Smooth muscle cell (in vitro differentiated cells): ENCODE results near the gene PRKCE. TPM values are rescaled to one million over a fixed set of nuclear protein-coding genes. Genes with fewer than 3 reads are reported as not detected.

ENCODE experiments used
- DNase-seq: peaks from one replicate; lab custom pipeline; 2025; ENCODE audit not compliant: unreplicated experiment; lab: John Stamatoyannopoulos, UW
- H2AFZ ChIP-seq: fragments of 200-600 bp; sonication (generic); 2 replicates; pipeline ENCODE4 v1.6.0; 2016; ENCODE audit warnings: antibody characterized with exemption, low read depth, mild to moderate bottlenecking
- H3F3A ChIP-seq: fragments of 200-600 bp; sonication (generic); 2 replicates; pipeline ENCODE4 v1.6.0; 2017; ENCODE audit warnings: antibody characterized with exemption, low read depth
- H3K27ac ChIP-seq: fragments of 200-600 bp; sonication (generic); 2 replicates; pipeline ENCODE4 v1.5.1; 2016; ENCODE audit warnings: low read depth, mild to moderate bottlenecking
- H3K27me3 ChIP-seq: fragments of 200-600 bp; sonication (generic); 2 replicates; pipeline ENCODE4 v1.6.1; 2016; ENCODE audit warnings: low read depth, mild to moderate bottlenecking
- H3K36me3 ChIP-seq: fragments of 200-600 bp; sonication (generic); 2 replicates; pipeline ENCODE4 v1.5.1; 2016; ENCODE audit warnings: low read depth
- H3K4me1 ChIP-seq: fragments of 200-600 bp; sonication (generic); 2 replicates; pipeline ENCODE4 v1.5.1; 2016; ENCODE audit warnings: low read depth
- H3K4me2 ChIP-seq: fragments of 200-600 bp; sonication (generic); 2 replicates; pipeline ENCODE4 v1.6.0; 2016; ENCODE audit warnings: mild to moderate bottlenecking
- H3K4me3 ChIP-seq: fragments of 200-600 bp; sonication (generic); 2 replicates; pipeline ENCODE4 v1.5.1; 2016; ENCODE audit warnings: mild to moderate bottlenecking
- H3K79me2 ChIP-seq: fragments of 200-600 bp; sonication (generic); 2 replicates; pipeline ENCODE4 v1.6.0; 2016; ENCODE audit warnings: low read depth, mild to moderate bottlenecking
- H3K9ac ChIP-seq: fragments of 200-600 bp; sonication (generic); 2 replicates; pipeline ENCODE4 v1.6.0; 2016; ENCODE audit warnings: low read depth
- H3K9me3 ChIP-seq: fragments of 200-600 bp; sonication (generic); replicated peaks from 2 replicates; pipeline ENCODE4 v1.5.1; 2016; ENCODE audit warnings: low read depth
- H4K20me1 ChIP-seq: fragments of 200-600 bp; sonication (generic); 2 replicates; pipeline ENCODE4 v1.6.0; 2016; ENCODE audit warnings: low read depth
- WGBS: methylation state at CpG from one replicate; pipeline ENCODE4 v1.1.7; 2016; ENCODE audit warnings: low lambda C conversion rate; 5-methylcytosine and 5-hydroxymethylcytosine counted together
- polyA plus RNA-seq: library from polyadenylated mRNA; unstranded; fragments of >200 nt; fragmentation: Nextera tagmentation; extraction: Ambion mirVana; gene quantifications from 2 replicates; pipeline ENCODE4 v1.2.1, GENCODE V29; 2016
- total RNA-seq: library from RNA; depleted of rRNA; stranded (reverse); fragments of >200 nt; gene quantifications from 2 replicates; pipeline ENCODE4 v1.2.3, GENCODE V29; 2014
- TF ChIP-seq, protein P1 (sequence below): fragments of 200-600 bp; sonication (generic); IDR thresholded peaks from 2 replicates; pipeline ENCODE4 v1.5.1; 2017; ENCODE audit warnings: borderline replicate concordance, mild to moderate bottlenecking, antibody characterized with exemption; ENCODE audit not compliant: insufficient read depth, poor library complexity, severe bottlenecking

The PRKCE gene
- total and polyA plus RNA-seq, 2 experiments from 2014 or later, result 20.6 to 29.1 TPM

DNA sequence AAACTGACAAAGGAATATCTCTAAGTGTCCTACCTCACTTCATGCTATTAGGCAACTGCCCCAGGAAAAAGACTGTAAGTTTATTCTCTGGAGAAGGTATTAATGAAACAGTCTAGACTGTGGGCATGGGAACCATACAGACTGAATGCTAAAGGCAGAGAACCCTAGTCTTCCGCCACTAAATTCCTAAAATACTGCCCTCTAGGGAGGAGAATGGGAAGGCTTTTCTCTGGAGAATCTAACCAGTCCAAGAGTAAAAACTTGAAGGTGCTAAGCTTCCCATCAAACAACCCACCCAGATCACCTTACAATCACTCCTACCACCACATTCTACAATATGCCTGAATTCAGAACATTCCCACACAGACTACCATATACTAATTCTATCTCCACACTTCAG lies 43.8 kb upstream of the PRKCE start:
- Histone ChIP-seq H3K9ac (no peak overlapping the region), H3K79me2 (peaks cover 47% of the 10 kb centered on the region), H2AFZ (no peak overlapping the region), H4K20me1 (peaks cover 21% of the 10 kb centered on the region), H3K4me2 (no peak overlapping the region), H3K9me3 (no peaks in the 10 kb centered on the region), H3F3A (no peaks in the 10 kb centered on the region), H3K36me3 (peaks cover 7% of the 10 kb centered on the region), H3K27ac (no peak overlapping the region), H3K27me3 (no peaks in the 10 kb centered on the region), H3K4me1 (peaks cover 6% of the 10 kb centered on the region), H3K4me3 (no peak overlapping the region)
- TF ChIP-seq, protein P1, sequence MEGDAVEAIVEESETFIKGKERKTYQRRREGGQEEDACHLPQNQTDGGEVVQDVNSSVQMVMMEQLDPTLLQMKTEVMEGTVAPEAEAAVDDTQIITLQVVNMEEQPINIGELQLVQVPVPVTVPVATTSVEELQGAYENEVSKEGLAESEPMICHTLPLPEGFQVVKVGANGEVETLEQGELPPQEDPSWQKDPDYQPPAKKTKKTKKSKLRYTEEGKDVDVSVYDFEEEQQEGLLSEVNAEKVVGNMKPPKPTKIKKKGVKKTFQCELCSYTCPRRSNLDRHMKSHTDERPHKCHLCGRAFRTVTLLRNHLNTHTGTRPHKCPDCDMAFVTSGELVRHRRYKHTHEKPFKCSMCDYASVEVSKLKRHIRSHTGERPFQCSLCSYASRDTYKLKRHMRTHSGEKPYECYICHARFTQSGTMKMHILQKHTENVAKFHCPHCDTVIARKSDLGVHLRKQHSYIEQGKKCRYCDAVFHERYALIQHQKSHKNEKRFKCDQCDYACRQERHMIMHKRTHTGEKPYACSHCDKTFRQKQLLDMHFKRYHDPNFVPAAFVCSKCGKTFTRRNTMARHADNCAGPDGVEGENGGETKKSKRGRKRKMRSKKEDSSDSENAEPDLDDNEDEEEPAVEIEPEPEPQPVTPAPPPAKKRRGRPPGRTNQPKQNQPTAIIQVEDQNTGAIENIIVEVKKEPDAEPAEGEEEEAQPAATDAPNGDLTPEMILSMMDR, result peak; percentile 51
- DNase-seq, result no peak
- 28% methylated on average over 1 of the region's 1 CpG for WGBS

DNA sequence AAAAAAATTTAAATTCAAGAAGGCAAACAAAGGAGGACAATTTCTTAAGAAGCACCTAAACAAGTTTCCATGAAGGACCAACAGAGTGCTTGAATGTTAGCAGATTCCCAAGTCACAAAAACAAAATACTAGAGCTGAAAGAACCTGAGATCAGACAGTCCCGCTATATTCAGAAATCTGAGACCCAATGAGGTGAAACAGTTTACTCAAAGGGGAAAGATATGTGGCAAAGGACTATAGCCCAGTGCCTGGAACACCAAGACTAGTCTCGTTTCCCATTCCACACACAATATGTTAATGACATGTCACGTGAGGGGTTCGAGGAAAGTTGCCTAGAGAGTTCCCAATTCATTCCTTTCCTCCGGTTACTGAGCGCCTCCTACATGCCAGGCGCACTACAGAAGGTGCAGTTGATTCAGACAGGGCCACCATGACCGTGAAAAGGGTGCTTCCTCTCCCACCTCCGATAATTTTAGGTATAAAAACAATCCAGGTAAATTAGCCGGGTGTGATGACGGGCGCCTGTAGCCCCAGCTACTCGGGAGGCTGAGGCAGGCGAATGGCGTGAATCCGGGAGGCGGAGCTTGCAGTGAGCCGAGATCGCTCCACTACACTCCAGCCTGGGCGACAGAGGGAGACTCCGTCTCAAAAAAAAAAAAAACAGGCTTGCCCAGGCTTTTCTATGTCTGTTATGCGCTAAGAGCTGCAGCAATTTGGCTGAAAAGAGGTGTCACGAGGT lies 41.0 kb upstream of the PRKCE start:
- H3K9me3 ChIP-seq, result no peaks in the 10 kb centered on the region
- TF ChIP-seq, protein P1, result peak; percentile 9
- H3K79me2 ChIP-seq, result peaks cover 47% of the 10 kb centered on the region
- peak; percentile 24 for DNase-seq
- peak overlapping the region; percentile 82 for H3K4me3 ChIP-seq
- H3K27ac ChIP-seq, result peak overlapping the region; percentile 79
- H3K27me3 ChIP-seq, result no peaks in the 10 kb centered on the region
- peak overlapping the region; percentile 99 for H2AFZ ChIP-seq
- peak overlapping the region; percentile 87 for H3K4me2 ChIP-seq
- WGBS, result 1% methylated on average over 22 of the region's 23 CpGs
- H3K36me3 ChIP-seq, result no peaks in the 10 kb centered on the region
- H4K20me1 ChIP-seq, result peaks cover 21% of the 10 kb centered on the region
- H3K4me1 ChIP-seq, result peaks cover 6% of the 10 kb centered on the region
- H3K9ac ChIP-seq, result peak overlapping the region; percentile 78
- no peaks in the 10 kb centered on the region for H3F3A ChIP-seq

DNA sequence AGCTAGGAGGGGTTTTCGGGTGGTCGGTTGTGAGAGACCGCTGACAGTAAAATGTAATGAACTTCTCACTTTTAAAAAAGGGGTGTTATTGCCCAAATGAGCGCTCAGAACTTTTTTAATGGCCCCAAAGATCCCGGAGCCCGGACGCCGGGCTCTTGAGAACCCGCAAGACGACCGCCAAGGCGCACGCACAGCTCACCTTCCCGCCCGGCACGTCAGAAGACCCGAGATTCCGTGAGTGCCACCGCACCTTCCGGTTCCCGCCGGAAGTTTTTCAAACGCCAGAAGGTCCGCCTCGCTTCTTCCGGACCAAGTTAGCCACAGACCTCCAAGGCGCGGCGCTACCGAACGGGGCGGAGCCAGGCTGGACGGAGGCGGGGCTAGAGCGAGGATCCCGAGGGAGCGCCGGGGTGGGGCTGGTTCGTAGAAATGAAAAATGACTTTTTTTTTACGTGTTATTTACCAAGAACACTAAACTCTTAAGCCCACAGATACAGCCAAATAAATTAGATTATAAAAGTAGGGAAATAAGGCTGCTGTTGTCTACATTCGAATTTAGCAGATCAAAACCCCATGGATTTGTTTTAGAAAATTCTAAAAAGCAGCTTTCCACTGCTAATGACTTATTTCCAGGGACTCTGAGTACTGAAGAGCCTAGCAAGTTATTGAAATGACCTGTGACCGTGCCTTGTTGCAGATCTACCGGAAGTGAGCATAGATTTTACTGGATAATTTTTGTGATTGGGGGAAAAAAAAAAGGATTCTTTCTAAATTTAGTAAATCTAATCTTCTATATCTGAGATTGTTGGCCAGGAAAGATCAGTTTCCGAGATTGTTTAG lies 40.2 kb upstream of the PRKCE start, which contains the start of gene SRBD1:
SRBD1 (minus strand) TSS at position 248 of the 840 bp plus-strand sequence. CDS start 5,826 bp downstream, outside the sequence.
- Histone ChIP-seq H2AFZ (peak within 1 kb of the TSS; percentile 99), H3K36me3 (no peaks in the 10 kb centered on the region), H3K4me1 (peaks cover 6% of the 10 kb centered on the region), H3K27ac (peak within 1 kb of the TSS; percentile 79), H3K9me3 (no peaks in the 10 kb centered on the region), H3K9ac (peak within 1 kb of the TSS; percentile 78), H3K4me2 (peak within 1 kb of the TSS; percentile 87), H4K20me1 (peaks cover 20% of the 10 kb centered on the region), H3K4me3 (peak within 1 kb of the TSS; percentile 82), H3F3A (no peaks in the 10 kb centered on the region), H3K79me2 (peaks cover 42% of the 10 kb centered on the region), H3K27me3 (no peaks in the 10 kb centered on the region)
- peak; percentile 74 for DNase-seq
- TF ChIP-seq, protein P1, result no peak
- 5% methylated on average over 44 of the region's 44 CpGs for WGBS
